22Rv1 (cell line): ENCODE results near the gene LRRD1.
A peak's percentile ranks its signal among the peaks of the same experiment; 100 is the strongest.

ENCODE experiments used
- H3K27ac ChIP-seq: fragments of 450-650 bp; 2 replicates; pipeline ENCODE4 v1.5.1; 2017
- CTCF ChIP-seq: fragments of 450-650 bp; IDR thresholded peaks from 2 replicates; pipeline ENCODE4 v1.5.1; 2017; ENCODE audit warnings: mild to moderate bottlenecking
- ZFX ChIP-seq: fragments of 450-650 bp; IDR thresholded peaks from 2 replicates; pipeline ENCODE4 v1.6.1; 2017; ENCODE audit warnings: antibody characterized with exemption, borderline replicate concordance

The LRRD1 gene

GRCh38 chr7:92178928-92179924 lies at the start of gene LRRD1:
LRRD1 (minus strand) TSS chr7:92179142; CDS start chr7:92165202, 13,940 bp downstream.
- TF ChIP-seq ZFX (no peak), CTCF (peak; percentile 100)
- H3K27ac ChIP-seq, result no peak within 1 kb of the TSS

GRCh38 chr7:92228742-92229141 lies 49.8 kb upstream of the LRRD1 start:
- no peak overlapping the region for H3K27ac ChIP-seq
- TF ChIP-seq ZFX, result no peak
- TF ChIP-seq CTCF, result no peak

- TF ChIP-seq CTCF (no peak), ZFX (no peak)
Observed at GRCh38 chr7:92228100-92228499, 49.2 kb upstream of the LRRD1 start.

GRCh38 chr7:92226981-92227380 lies 48.0 kb upstream of the LRRD1 start:
- TF ChIP-seq ZFX (no peak), CTCF (no peak)
- no peak overlapping the region for H3K27ac ChIP-seq

More at GRCh38 chr7:92228100-92228499, 49.2 kb upstream of the LRRD1 start:
- no peak overlapping the region for H3K27ac ChIP-seq

- H3K27ac ChIP-seq, result no peak overlapping the region
- TF ChIP-seq CTCF (no peak), ZFX (no peak)
Observed at GRCh38 chr7:92221766-92222165, 42.8 kb upstream of the LRRD1 start.

GRCh38 chr7:92206672-92207071 lies 27.7 kb upstream of the LRRD1 start:
- TF ChIP-seq CTCF (no peak), ZFX (no peak)
- H3K27ac ChIP-seq, result no peak overlapping the region

GRCh38 chr7:92205987-92206386 lies 27.0 kb upstream of the LRRD1 start:
- no peak overlapping the region for H3K27ac ChIP-seq
- TF ChIP-seq ZFX, result no peak
- no peak for TF ChIP-seq CTCF
